ENCODE data around the gene MED15. TPM values are rescaled to one million over a fixed set of nuclear protein-coding genes. Genes with fewer than 3 reads are reported as not detected.

MED15 gene
- total RNA-seq, 4 donors from 2014 or later, result 33.6 to 65.1 (median 36.1) TPM

- Histone ChIP-seq H3K36me3 (peaks cover 0 to 2% of the 10 kb centered on the region in 2 donors), H3K4me3 (replicated peaks in 1 of 3) (no peak overlapping the region), H3K27ac (peak overlapping the region in 1 of 3 donors; percentile 42), H3K4me1 (peaks cover 40 to 47% of the 10 kb centered on the region in 2 donors), H3K9me3 (no peaks in the 10 kb centered on the region), H3K27me3 (no peaks in the 10 kb centered on the region)
- no peak for DNase-seq
- TF ChIP-seq CTCF (IDR thresholded peaks at IDR 0.05) (no peak), POLR2A (IDR thresholded peaks at IDR 0.05) (no peak)
- intact Hi-C loops (cut with DNase I), result no loop called here
Observed at GRCh38 chr22:20547029-20547428, 39.6 kb downstream of the MED15 start.

GRCh38 chr22:20548806-20549205, 41.4 kb downstream of the MED15 start:
- Histone ChIP-seq H3K9me3 (no peaks in the 10 kb centered on the region), H3K36me3 (no peaks in the 10 kb centered on the region), H3K27me3 (no peaks in the 10 kb centered on the region), H3K4me3 (replicated peaks in 1 of 3) (no peak overlapping the region), H3K27ac (peak overlapping the region in 1 of 3 donors; percentile 86), H3K4me1 (peaks cover 43 to 54% of the 10 kb centered on the region in 2 donors)
- 85 to 93% methylated on average over 4 of the region's 4 CpGs for WGBS, 2 donors
- intact Hi-C loops (cut with DNase I), result no loop called here
- no peak for DNase-seq
- TF ChIP-seq POLR2A (IDR thresholded peaks at IDR 0.05) (no peak), CTCF (IDR thresholded peaks at IDR 0.05) (no peak)

DNA sequence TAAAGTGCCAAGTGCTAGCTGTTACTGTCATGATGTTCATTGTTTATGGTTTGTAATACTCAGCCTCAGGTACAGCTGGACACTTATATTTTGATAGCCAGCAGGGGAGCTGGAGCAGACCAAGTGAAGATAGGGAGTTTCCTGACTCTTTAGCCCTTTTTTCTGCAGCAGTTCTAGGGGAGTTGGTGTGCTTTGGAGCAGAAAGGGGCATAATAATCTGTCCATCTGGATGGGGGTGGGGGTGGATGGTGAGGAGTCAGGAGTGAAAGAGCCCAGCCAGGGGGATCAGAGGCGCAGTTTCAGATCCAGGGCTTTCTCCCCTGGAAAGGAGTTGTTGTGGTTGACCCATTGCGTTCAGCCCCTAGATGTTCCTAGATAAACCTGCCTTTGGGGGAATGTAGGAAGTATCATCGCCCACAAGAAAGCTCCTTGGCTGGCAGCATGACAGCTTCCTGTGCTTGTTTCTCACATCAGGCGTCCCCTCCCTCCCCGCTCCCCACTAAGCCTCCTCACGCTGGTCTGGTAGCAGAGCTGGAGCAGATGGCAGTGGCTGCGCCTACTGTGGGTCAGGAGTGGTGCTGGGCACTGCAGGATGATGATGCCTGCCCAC, 41.9 kb downstream of the MED15 start:
- TF ChIP-seq CTCF (IDR thresholded peaks at IDR 0.05) (no peak), POLR2A (IDR thresholded peaks at IDR 0.05) (no peak)
- Histone ChIP-seq H3K27me3 (no peaks in the 10 kb centered on the region), H3K4me3 (replicated peaks in 1 of 3) (no peak overlapping the region), H3K9me3 (no peaks in the 10 kb centered on the region), H3K36me3 (peaks cover 0 to 4% of the 10 kb centered on the region in 2 donors), H3K4me1 (peaks cover 43 to 54% of the 10 kb centered on the region in 2 donors), H3K27ac (peak overlapping the region in 2 of 3 donors; percentile 69 to 86)
- WGBS, 2 donors, result 54 to 58% methylated on average over 7 of the region's 7 CpGs
- peak; percentile 57 to 59 for DNase-seq
- intact Hi-C loops (cut with DNase I), result no loop called here

DNA sequence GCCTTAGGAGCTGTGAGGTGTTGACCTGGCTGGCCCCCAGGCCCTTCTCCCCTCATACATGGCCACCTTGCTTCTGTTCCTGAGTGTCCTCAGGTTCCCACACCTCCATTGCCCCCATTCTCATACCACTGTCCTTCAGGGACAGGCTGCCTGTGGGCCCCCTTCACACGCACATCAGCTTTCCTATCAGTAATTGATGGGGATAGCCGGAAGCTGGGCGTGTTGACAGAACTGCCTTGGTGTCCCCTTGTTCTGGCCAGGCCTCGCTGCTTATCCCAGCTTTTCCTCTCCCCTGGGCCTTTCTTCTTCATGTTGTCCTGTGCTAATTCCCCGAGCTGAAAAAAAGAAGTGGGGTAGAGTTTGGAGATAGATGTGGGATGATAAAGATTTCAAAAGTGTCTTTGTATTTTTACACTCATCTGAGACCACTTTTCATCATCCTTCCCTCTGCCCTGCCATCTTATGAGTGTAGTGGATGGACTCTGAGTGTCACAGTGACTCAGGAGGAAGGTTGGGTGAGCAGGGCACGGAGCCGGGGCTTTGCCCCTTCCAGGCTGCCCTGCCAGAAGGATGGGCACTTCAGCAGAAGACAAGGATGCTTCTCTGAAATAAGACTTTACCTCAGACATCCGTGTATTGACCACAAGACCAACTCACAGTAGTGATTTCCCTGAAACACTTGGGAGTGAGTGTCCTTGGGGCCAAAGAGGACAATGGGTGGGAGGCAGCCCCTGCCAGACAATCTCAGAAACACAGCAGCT, 42.8 kb downstream of the MED15 start:
- H3K4me3 ChIP-seq (replicated peaks in 1 of 3), result no peak overlapping the region
- H3K9me3 ChIP-seq, result no peaks in the 10 kb centered on the region
- H3K27ac ChIP-seq, result peak overlapping the region; percentile 55 to 86 (median 69)
- 83 to 90% methylated on average over 8 of the region's 8 CpGs for WGBS, 2 donors
- H3K36me3 ChIP-seq, result peaks cover 5 to 9% of the 10 kb centered on the region in 2 donors
- intact Hi-C loops (cut with DNase I), result no loop called here
- H3K4me1 ChIP-seq, result peaks cover 43 to 54% of the 10 kb centered on the region in 2 donors
- DNase-seq, result no peak
- TF ChIP-seq CTCF (IDR thresholded peaks at IDR 0.05) (no peak), POLR2A (IDR thresholded peaks at IDR 0.05) (no peak)
- H3K27me3 ChIP-seq, result no peaks in the 10 kb centered on the region
